C1 segment of cervical spinal cord (tissue), 14 donors: ENCODE measurements around the gene HSD17B2.
"Not testable (repeated sequence)": the region's sequence is repeated elsewhere in the genome, so short reads cannot be mapped to it uniquely, and the experiment has no call there.

ENCODE experiments used
- DNase-seq, 14 donors: peaks; one replicate each; lab custom pipeline; 2025; lab: John Stamatoyannopoulos, UW

Gene HSD17B2

GRCh38 chr16:82079892-82080291, 44.8 kb downstream of the HSD17B2 start:
- DNase-seq = no peak

- DNase-seq = no peak
These were observed 46.2 kb downstream of the HSD17B2 start for GRCh38 chr16:82081264-82081663.

DNA sequence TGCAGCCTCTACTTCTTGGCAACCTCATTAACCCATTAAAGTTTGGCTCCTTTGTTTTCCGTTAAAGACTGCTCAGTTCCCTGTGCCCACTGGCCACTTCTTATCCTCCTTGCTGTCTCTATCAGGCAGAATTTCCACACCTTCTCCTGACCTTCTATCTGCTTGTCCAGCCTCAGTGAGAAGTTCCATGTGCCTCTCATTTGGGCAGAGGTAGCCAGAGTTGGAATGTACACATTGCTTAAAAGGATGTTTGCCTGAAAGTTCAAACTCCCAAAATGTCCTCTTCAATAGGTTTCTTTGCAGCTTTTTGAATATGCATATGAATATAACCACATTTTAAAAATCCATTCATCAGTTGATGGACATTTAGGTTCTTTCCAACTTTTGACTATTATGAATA, 47.0 kb downstream of the HSD17B2 start:
- no peak for DNase-seq

DNA sequence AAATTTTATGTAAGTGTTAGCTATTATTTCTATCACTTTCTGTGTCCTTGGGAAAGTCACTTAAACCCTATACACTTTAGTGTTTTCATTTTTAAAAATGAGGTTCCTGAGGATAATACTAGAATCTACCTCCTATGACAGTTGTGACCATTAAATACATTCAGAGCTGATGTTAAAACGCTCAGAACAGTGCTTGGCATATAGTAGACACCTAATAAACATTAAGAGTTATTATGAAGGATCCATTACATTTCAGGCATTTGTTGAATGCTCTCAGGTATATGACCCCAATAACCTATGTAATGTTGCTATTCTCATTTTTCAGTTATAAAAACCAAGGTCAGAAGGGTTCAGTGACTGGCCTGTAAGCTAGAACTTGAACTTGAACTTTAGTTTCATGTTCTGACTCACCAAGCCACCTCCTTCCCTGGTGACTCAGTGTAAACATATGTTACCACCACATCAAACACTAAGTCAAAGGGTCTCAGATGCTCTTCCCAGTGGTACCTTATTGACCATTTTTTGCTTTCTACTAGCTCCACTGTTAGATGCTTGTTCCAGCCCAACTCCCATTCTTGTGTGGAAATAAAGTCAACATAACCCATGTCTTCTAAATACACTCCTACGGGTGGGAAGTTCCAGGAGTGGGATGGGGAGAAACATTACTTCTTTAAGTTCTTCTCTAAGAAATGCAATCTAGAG, 47.6 kb downstream of the HSD17B2 start:
- no peak for DNase-seq

GRCh38 chr16:82083710-82084353, 48.8 kb downstream of the HSD17B2 start:
- DNase-seq = no peak

- no peak for DNase-seq
These were observed 50.1 kb downstream of the HSD17B2 start for GRCh38 chr16:82085011-82085779.

DNA sequence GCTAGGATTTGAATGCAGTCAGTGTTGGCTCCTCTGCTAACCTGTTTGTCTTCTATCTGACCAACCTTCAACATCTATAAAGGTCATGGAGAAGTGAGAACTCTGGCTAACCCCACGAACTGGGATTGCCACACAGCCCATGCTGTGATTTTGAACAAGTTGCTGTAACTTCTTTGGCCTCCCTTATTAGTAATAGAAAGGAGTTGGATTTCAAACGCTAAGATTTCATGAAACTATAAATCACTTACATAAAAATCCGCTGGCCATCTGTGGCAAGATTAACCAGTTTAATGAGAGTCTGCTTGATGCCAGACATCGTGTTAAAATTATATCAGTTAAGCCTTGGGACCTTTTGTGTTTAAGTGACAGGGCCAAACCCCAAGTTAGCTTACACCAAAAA, 53.4 kb downstream of the HSD17B2 start:
- DNase-seq = no peak

GRCh38 chr16:82091241-82091640, 56.2 kb downstream of the HSD17B2 start:
- DNase-seq = no peak

DNA sequence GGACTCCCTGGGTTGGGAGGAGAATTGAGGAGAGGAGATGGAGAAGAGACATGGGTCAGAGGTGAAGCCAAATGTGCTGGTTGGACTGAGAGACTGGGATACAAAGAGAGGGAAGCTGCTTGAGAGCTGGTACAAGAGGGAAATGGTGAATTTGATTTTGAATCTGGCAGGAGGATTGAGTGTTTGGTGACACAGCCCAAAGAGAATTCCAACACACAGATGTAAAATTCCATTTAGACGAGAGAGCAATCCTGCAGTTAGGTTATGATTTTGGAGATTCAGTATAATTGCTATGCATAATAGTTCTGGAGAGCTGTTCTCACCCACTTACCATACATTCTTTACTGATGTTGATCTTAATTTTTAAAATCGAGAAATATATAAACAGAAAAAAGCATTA, 57.7 kb downstream of the HSD17B2 start:
- no peak for DNase-seq

DNA sequence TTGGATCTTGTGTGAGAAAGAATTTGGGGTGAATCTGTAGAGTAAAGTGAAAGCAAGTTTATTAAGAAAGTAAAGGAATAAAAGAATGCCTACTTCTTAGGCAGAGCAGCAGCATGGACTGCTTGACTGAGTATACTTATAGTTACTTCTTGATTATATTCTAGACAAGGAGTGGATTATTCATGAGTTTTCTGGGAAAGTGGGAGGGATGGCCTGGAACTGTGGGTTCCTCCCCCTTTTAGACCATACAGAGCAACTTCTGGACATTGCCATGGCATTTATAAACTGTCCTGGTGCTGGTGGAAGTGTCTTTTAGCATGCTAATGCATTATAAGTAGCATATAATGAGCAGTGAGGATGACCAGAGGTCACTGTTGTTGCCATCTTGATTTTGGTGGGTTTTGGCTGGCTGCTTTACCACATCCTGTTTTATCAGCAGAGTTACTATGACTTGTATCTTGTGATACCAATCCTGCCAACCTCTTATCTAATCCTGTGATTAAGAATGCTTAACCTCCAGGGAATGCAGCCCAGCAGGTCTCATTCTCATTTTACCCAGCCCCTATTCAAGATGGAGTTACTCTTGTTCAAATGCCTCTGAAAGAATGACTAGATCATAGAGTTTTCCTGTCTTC, 58.7 kb downstream of the HSD17B2 start:
- DNase-seq = no peak

DNA sequence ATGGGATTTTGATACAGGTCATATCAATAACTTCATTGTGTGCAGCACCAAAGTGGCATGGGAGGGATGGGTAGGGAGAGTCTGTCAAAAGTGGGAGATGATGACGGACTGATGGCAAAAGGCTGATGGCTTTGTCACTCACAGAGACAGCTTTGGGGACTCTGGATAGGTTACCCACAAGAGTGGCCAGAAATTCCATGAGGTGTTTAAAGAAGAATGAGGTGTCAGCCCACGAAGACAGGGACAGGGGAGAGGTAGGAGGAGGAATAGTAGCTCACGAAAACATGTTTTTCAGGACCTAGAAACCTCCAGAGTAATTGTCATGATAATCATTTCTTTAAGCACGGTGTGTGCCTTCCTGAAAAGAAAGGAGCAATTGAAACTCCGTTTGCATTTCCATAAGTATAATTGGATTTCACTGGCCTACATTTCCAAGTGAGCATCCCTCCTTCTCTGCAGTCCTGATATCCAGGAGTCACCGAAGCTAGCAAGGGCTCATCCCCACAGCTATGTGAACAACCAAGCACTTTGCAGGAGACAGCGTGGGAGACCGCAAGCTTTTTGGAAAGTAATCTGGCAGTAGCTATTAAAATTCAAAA, 60.0 kb downstream of the HSD17B2 start:
- no peak for DNase-seq

GRCh38 chr16:82096641-82097040, 61.6 kb downstream of the HSD17B2 start:
- DNase-seq = no peak

- no peak for DNase-seq
These were observed 70.1 kb downstream of the HSD17B2 start for GRCh38 chr16:82105107-82105506.

DNA sequence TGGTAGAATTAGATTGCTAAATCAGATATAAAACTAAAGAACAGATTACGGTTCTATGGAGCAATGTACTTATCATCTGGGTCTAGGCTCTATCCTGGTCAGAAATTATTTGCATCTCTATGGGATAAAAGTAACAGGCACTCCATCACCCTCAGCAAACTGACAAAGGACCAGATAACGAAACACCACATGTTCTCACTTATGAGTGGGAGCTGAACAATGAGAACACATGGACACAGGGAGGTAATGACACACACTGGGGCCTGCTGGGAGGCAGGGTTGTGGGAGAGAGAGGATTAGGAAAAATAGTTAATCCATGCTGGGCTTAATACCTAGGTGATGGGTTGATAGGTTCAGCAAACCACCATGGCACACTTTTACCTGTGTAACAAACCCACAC, 73.0 kb downstream of the HSD17B2 start:
- DNase-seq = no peak

- DNase-seq = no peak
These were observed 73.7 kb downstream of the HSD17B2 start for GRCh38 chr16:82108774-82109173.

DNA sequence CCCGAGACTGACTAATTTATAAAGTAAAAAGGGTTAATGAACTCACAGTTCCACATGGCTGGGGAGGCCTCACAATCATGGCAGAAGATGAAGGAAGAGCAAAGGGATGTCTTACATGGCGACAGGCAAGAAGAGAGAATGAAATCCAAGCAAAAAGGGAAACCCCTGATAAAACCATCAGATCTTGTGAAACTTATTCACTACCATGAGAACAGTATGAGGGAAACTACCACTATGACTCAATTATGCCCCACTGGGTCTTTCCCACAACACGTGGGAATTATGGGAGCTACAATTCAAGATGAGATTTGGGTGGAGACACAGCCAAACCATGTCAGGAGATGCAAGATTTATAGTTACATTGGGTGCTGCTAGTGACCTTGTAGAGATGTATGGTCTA, 74.2 kb downstream of the HSD17B2 start:
- DNase-seq = not testable (repeated sequence)

- no peak for DNase-seq
These were observed 76.9 kb downstream of the HSD17B2 start for GRCh38 chr16:82111944-82112343.

DNA sequence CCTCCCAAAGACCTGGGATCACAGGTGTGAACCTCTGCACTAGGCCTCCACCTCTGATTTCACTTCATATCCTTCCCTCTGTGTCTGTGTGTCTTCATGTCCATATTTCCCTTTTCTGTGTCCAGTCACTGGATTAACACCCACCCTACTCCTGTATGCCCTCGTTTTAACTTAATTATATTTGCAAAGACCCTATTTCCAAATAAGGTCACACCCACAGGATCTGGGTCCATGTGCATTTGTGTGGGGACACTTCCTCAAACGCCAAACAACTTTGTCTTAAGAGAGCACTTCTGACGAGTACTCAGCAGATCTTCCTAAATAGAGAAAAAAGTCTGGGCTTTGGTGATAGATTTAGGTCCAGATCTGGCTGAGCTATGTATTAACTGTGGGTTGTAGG, 78.7 kb downstream of the HSD17B2 start:
- DNase-seq = no peak

DNA sequence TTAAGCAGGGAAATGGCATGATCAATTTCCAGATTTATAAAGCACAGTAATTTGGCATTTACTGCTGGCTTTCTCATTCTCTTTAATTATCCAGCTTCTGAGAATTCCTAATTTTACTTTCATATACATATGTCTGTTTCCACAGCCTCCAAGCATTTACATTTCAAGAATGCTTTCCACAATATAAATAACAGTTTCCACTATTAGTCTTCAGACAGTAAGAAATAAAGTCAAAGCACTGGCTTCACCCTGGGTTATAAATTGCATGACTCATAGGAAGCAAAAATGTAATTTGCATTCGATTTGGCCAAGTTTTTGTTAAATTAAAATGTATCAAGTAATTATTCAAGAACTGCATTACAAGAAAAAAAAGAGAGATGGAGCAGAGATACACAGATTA, 81.5 kb downstream of the HSD17B2 start:
- DNase-seq = no peak

DNA sequence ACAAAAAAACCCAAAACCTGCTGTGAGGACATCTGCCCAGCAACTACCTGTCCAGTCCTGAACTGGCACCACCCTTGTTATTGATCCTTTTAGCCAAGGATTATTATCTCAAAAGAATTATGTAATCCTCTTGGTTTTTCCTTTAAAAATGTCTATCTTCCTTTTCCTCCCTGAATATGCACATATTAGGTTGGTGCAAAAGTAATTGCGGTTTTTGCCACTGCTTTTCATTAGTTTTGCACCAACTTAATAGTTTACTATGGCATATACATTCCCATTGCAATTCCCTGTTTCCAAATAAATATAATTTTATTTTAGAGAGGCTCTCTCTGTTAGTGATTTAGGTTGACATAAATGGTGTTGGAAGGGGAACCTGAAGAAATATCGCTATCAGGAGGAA, 83.7 kb downstream of the HSD17B2 start:
- no peak for DNase-seq

GRCh38 chr16:82119405-82119804, 84.4 kb downstream of the HSD17B2 start:
- DNase-seq = no peak

GRCh38 chr16:82124651-82125050, 89.6 kb downstream of the HSD17B2 start:
- DNase-seq = no peak
